Measurements from ENCODE around the gene NRAP. TPM values are rescaled to one million over a fixed set of nuclear protein-coding genes. Genes with fewer than 3 reads are reported as not detected.

Gene NRAP
- total RNA-seq, 1 experiment from 2014 or later = 0.05 TPM

- Histone ChIP-seq H3K4me1 (no peaks in the 10 kb centered on the region), H3K4me3 (ENCODE audit: low read depth, low read length) (no peak overlapping the region), H3K27me3 (replicated peaks; ENCODE audit: control insufficient read depth, insufficient read depth, low read length) (no peaks in the 10 kb centered on the region), H3K36me3 (ENCODE audit: control insufficient read depth, insufficient read depth, low read length) (no peaks in the 10 kb centered on the region), H3K9me3 (no peaks in the 10 kb centered on the region)
- ChIA-PET POLR2A (no interaction called here), CTCF (no interaction called here)
- no peak overlapping the region for H3K27ac Mint-ChIP-seq (ENCODE audit: unreplicated experiment)
- TF ChIP-seq, protein P1, sequence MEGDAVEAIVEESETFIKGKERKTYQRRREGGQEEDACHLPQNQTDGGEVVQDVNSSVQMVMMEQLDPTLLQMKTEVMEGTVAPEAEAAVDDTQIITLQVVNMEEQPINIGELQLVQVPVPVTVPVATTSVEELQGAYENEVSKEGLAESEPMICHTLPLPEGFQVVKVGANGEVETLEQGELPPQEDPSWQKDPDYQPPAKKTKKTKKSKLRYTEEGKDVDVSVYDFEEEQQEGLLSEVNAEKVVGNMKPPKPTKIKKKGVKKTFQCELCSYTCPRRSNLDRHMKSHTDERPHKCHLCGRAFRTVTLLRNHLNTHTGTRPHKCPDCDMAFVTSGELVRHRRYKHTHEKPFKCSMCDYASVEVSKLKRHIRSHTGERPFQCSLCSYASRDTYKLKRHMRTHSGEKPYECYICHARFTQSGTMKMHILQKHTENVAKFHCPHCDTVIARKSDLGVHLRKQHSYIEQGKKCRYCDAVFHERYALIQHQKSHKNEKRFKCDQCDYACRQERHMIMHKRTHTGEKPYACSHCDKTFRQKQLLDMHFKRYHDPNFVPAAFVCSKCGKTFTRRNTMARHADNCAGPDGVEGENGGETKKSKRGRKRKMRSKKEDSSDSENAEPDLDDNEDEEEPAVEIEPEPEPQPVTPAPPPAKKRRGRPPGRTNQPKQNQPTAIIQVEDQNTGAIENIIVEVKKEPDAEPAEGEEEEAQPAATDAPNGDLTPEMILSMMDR (IDR thresholded peaks at IDR 0.05; ENCODE audit: insufficient read depth in 1 of 2, low read depth in 1 of 2, low read length in 1 of 2, severe bottlenecking in 1 of 2, unreplicated experiment in 1 of 2) = no peak
- H3K4me1 Mint-ChIP-seq (ENCODE audit: low read depth, unreplicated experiment) = peaks cover 7% of the 10 kb centered on the region
- no peaks in the 10 kb centered on the region for H3K27me3 Mint-ChIP-seq (ENCODE audit: insufficient read depth, unreplicated experiment)
- no peak for DNase-seq
- intact Hi-C loops (cut with micrococcal nuclease; ENCODE audit: unreplicated experiment) = no loop called here
- H3K4me3 Mint-ChIP-seq (ENCODE audit: unreplicated experiment) = no peak overlapping the region
- peaks cover 5% of the 10 kb centered on the region for H3K36me3 Mint-ChIP-seq (ENCODE audit: insufficient read depth, unreplicated experiment)
- BruUV-seq (replicated peaks) = no TSS peak
- peaks cover 28% of the 10 kb centered on the region for H3K9me3 Mint-ChIP-seq (ENCODE audit: unreplicated experiment)
Measured at GRCh38 chr10:113681533-113682470, 18.0 kb upstream of the NRAP start.

DNA sequence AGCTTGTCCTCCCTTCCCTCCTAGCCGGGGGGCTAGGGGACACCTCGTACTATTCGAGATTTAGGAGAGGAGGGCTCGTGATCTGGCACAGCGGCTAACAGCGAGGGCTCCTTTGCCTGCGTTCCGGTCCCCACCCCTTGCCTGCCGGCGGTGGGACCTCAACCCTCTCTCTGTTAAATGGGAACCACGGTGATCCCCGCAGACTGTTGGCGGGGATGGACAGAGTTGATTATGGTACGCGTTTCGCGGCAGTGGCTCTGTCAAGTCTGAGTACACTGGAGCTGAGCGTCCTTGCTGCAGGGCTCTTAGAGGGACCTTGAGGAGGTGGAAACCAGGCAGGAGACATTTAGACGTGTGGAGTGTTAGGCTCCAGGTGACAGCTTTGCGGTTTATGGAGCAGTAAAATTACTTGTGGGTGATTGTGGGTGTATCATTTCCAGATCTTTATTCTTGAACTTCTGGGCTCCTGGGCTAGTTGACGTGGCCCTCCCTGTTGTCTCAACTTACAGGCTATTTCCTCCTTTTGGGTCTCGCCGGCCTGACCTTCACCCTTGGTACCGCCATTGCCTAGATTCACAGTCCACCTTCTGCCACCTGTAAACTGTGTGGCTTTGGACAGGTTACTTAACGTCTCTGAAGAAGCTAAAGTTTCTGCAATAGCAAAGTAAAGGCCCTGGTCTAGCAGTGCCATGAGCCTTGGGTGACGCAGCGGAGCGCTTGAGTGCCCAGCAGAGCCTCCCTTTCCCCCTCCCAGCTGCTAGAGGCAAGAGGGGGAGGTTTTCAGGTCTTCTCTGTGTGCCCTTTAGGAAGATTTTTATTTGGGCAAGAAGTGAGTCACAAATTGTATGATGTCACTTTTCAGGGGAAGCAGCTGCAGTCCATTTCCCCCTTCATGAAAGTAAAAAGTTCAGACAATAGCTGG is 16.6 kb upstream of the NRAP start:
- TF ChIP-seq, protein P1 (IDR thresholded peaks at IDR 0.05; ENCODE audit: insufficient read depth in 1 of 2, low read depth in 1 of 2, low read length in 1 of 2, severe bottlenecking in 1 of 2, unreplicated experiment in 1 of 2) = no peak
- H3K27me3 ChIP-seq (replicated peaks; ENCODE audit: control insufficient read depth, insufficient read depth, low read length) = no peaks in the 10 kb centered on the region
- peaks cover 5% of the 10 kb centered on the region for H3K36me3 Mint-ChIP-seq (ENCODE audit: insufficient read depth, unreplicated experiment)
- ChIA-PET CTCF (interaction anchor here (0.6 to 1.5 kb wide), 4 partner anchors 22 to 624 kb away, joined by 3 to 6 read pairs (median 4); no protein-coding TSS in a partner anchor), POLR2A (no interaction called here)
- no peaks in the 10 kb centered on the region for H3K4me1 ChIP-seq
- H3K4me3 ChIP-seq (ENCODE audit: low read depth, low read length) = peak overlapping the region; percentile 59
- peaks cover 7% of the 10 kb centered on the region for H3K4me1 Mint-ChIP-seq (ENCODE audit: low read depth, unreplicated experiment)
- H3K4me3 Mint-ChIP-seq (ENCODE audit: unreplicated experiment) = peak overlapping the region; percentile 98
- no peaks in the 10 kb centered on the region for H3K27me3 Mint-ChIP-seq (ENCODE audit: insufficient read depth, unreplicated experiment)
- TSS peak; percentile 30 for BruUV-seq (replicated peaks)
- DNase-seq = peak; percentile 10 to 46
- intact Hi-C loops (cut with micrococcal nuclease; ENCODE audit: unreplicated experiment) = no loop called here
- peak overlapping the region; percentile 25 for H3K27ac Mint-ChIP-seq (ENCODE audit: unreplicated experiment)
- H3K9me3 Mint-ChIP-seq (ENCODE audit: unreplicated experiment) = peaks cover 18% of the 10 kb centered on the region
- H3K36me3 ChIP-seq (ENCODE audit: control insufficient read depth, insufficient read depth, low read length) = no peaks in the 10 kb centered on the region
- no peaks in the 10 kb centered on the region for H3K9me3 ChIP-seq

Data from Caco-2 (cell line).